Measurements from ENCODE around the gene RANBP17. TPM values are rescaled to one million over a fixed set of nuclear protein-coding genes. Genes with fewer than 3 reads are reported as not detected.

RANBP17 gene
- polyA plus RNA-seq, 1 donor from 2014 or later, result 25.5 TPM

DNA sequence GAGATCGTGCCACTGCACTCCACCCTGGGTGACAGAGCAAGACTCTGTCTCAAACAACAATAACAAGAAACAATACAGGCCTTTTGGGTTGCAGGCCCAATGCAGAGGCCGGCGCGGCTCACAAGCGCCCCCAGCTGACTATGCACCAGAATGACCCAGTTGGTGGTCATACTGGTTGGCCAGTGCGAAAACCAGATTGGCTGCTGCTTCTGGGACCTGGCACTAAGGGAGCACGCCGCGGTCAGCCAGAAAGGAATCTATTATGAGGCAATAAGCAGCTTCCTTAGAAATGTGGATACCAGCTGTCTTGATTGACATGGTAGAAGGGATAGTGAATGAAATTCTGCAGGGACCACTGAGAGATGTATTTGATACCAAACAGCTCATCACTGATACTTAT is 35.0 kb downstream of the RANBP17 start:
- no peak overlapping the region for H2AFZ ChIP-seq (ENCODE audit: low read depth, low read length)
- H3K27me3 ChIP-seq (ENCODE audit: insufficient read depth, low read depth, low read length), result no peaks in the 10 kb centered on the region
- no peaks in the 10 kb centered on the region for H3F3A ChIP-seq (ENCODE audit: insufficient read depth, low read length, poor library complexity, severe bottlenecking)
- no peak overlapping the region for H3K27ac ChIP-seq (ENCODE audit: low read length)
- H3K79me2 ChIP-seq (replicated peaks; ENCODE audit: insufficient read depth, low read length), result no peaks in the 10 kb centered on the region
- no peaks in the 10 kb centered on the region for H4K20me1 ChIP-seq (ENCODE audit: insufficient read depth)
- no peak overlapping the region for H3K4me2 ChIP-seq (ENCODE audit: low read length)
- TF ChIP-seq EZH2 (IDR thresholded peaks at IDR 0.05; ENCODE audit: borderline replicate concordance, insufficient read depth, low read length, poor library complexity, severe bottlenecking), result no peak
- no peak for TF ChIP-seq RAD21 (conservative IDR thresholded peaks at IDR 0.05)
- no peak for TF ChIP-seq TAF1 (IDR thresholded peaks at IDR 0.05; ENCODE audit: low read depth)
- no peak for TF ChIP-seq SMC3 (conservative IDR thresholded peaks at IDR 0.05; ENCODE audit: poor library complexity)
- no peak for TF ChIP-seq CTCF (IDR thresholded peaks at IDR 0.05; ENCODE audit: poor library complexity, severe bottlenecking)
- TF ChIP-seq, protein P1, sequence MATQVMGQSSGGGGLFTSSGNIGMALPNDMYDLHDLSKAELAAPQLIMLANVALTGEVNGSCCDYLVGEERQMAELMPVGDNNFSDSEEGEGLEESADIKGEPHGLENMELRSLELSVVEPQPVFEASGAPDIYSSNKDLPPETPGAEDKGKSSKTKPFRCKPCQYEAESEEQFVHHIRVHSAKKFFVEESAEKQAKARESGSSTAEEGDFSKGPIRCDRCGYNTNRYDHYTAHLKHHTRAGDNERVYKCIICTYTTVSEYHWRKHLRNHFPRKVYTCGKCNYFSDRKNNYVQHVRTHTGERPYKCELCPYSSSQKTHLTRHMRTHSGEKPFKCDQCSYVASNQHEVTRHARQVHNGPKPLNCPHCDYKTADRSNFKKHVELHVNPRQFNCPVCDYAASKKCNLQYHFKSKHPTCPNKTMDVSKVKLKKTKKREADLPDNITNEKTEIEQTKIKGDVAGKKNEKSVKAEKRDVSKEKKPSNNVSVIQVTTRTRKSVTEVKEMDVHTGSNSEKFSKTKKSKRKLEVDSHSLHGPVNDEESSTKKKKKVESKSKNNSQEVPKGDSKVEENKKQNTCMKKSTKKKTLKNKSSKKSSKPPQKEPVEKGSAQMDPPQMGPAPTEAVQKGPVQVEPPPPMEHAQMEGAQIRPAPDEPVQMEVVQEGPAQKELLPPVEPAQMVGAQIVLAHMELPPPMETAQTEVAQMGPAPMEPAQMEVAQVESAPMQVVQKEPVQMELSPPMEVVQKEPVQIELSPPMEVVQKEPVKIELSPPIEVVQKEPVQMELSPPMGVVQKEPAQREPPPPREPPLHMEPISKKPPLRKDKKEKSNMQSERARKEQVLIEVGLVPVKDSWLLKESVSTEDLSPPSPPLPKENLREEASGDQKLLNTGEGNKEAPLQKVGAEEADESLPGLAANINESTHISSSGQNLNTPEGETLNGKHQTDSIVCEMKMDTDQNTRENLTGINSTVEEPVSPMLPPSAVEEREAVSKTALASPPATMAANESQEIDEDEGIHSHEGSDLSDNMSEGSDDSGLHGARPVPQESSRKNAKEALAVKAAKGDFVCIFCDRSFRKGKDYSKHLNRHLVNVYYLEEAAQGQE (IDR thresholded peaks at IDR 0.05; ENCODE audit: borderline replicate concordance), result no peak
- TF ChIP-seq EP300 (conservative IDR thresholded peaks at IDR 0.05; ENCODE audit: poor library complexity, severe bottlenecking), result no peak
- no peak for TF ChIP-seq POLR2AphosphoS5 (IDR thresholded peaks at IDR 0.05)
- no peaks in the 10 kb centered on the region for H3K9me2 ChIP-seq (ENCODE audit: insufficient read depth, low read length)
- H3K36me3 ChIP-seq (ENCODE audit: insufficient read depth, low read length), result no peaks in the 10 kb centered on the region
- H3K4me3 ChIP-seq (ENCODE audit: low read length), result no peak overlapping the region
- H3K9ac ChIP-seq (ENCODE audit: low read length), result no peak overlapping the region
- no peaks in the 10 kb centered on the region for H3K9me3 ChIP-seq (ENCODE audit: low read length)

DNA sequence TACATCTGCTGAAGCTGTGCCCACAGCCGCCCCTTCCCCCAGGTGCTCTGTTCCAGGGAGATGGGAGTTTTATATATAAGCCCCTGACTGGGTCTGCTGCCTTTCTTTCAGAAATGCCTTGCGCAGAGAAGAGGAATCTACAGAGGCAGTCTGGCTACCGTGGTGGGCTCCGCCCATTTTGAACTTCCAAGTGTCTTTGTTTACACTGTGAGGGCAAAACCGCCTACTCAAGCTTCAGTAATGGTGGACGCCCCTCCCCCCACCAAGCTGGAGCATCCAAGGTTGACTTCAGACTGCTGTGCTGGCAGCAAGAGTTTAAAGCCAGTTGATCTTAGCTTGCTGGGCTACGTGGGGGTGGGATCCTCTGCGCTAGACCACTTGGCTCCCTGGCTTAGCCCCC is 41.3 kb downstream of the RANBP17 start:
- no peak overlapping the region for H2AFZ ChIP-seq (ENCODE audit: low read depth, low read length)
- H4K20me1 ChIP-seq (ENCODE audit: insufficient read depth), result no peaks in the 10 kb centered on the region
- no peak overlapping the region for H3K27ac ChIP-seq (ENCODE audit: low read length)
- H3K4me2 ChIP-seq (ENCODE audit: low read length), result no peak overlapping the region
- H3K9me3 ChIP-seq (ENCODE audit: low read length), result no peaks in the 10 kb centered on the region
- H3K9ac ChIP-seq (ENCODE audit: low read length), result no peak overlapping the region
- no peaks in the 10 kb centered on the region for H3K9me2 ChIP-seq (ENCODE audit: insufficient read depth, low read length)
- H3K79me2 ChIP-seq (replicated peaks; ENCODE audit: insufficient read depth, low read length), result no peaks in the 10 kb centered on the region
- no peak overlapping the region for H3K4me3 ChIP-seq (ENCODE audit: low read length)
- no peak for TF ChIP-seq EZH2 (IDR thresholded peaks at IDR 0.05; ENCODE audit: borderline replicate concordance, insufficient read depth, low read length, poor library complexity, severe bottlenecking)
- TF ChIP-seq TAF1 (IDR thresholded peaks at IDR 0.05; ENCODE audit: low read depth), result no peak
- TF ChIP-seq EP300 (conservative IDR thresholded peaks at IDR 0.05; ENCODE audit: poor library complexity, severe bottlenecking), result no peak
- no peak for TF ChIP-seq MXI1 (conservative IDR thresholded peaks at IDR 0.05; ENCODE audit: poor library complexity, severe bottlenecking)
- TF ChIP-seq SMC3 (conservative IDR thresholded peaks at IDR 0.05; ENCODE audit: poor library complexity), result no peak
- TF ChIP-seq POLR2AphosphoS5 (IDR thresholded peaks at IDR 0.05), result no peak
- TF ChIP-seq RAD21 (conservative IDR thresholded peaks at IDR 0.05), result no peak
- TF ChIP-seq, protein P1 (IDR thresholded peaks at IDR 0.05; ENCODE audit: borderline replicate concordance), result no peak
- TF ChIP-seq CTCF (IDR thresholded peaks at IDR 0.05; ENCODE audit: poor library complexity, severe bottlenecking), result no peak
- H3F3A ChIP-seq (ENCODE audit: insufficient read depth, low read length, poor library complexity, severe bottlenecking), result no peaks in the 10 kb centered on the region
- no peaks in the 10 kb centered on the region for H3K27me3 ChIP-seq (ENCODE audit: insufficient read depth, low read depth, low read length)
- no peaks in the 10 kb centered on the region for H3K36me3 ChIP-seq (ENCODE audit: insufficient read depth, low read length)
